NCI-H146 (cell line): ENCODE results near the gene C4orf50.

Source experiments
- DNase-seq: peaks from one replicate; lab custom pipeline; 2025; lab: John Stamatoyannopoulos, UW

C4orf50 gene

DNA sequence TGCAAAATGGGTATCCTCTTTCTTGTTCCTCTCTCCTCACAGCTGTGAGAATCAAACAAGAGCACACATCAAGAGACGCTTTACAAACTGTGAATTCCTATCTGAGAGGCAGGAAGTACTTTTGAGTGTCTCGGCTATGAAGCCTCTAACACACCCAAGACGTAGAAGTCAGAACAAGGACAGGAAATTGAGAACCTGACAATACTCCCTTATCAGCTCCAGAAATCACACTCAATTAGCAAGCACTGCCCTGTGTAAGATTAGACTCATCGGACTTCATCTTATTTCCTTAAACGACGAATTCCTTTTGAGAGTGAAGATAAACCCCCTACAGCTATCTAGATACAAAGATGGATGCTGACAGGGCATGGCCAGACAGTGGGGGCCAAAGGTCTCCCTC is 74.7 kb downstream of the C4orf50 start:
- DNase-seq, result no peak

DNA sequence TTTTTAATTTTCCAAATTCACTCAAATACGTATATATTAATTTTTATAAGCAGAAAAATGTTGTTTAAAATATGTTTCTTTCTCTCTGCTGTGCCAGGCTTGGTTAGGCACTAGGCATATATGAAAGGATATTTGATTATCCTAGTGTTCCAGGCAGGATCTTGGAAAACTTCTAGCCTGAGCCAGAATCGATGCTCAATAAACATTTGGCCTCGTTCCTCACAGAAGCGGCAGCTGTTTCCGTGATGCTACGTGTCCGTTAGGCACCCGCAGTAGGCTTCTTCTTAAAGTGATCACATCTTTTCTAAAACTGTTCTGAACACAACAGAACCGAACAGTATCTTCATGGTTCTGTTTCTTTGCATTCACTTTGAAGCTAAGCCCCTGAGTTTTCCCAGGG is 75.3 kb downstream of the C4orf50 start:
- no peak for DNase-seq

DNA sequence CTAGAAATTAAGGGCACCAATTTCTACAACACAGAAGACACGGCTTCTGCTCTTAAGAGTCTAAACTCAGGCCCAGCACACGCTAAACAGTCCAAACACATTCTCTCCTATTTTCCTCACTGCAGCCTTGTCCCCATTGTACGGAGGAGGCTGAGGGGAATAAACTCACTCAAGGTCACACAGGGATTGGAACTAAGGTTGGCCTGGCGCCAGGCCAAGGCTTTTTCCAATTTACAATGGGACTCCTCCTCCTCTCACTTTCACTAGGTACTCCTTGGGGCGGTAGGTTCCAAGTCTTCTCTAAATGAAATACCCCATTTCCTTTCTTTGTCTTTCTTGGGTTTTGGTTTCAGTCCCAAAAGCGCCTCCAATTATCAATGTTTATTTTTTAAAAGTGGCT is 76.6 kb downstream of the C4orf50 start:
- DNase-seq, result no peak

DNA sequence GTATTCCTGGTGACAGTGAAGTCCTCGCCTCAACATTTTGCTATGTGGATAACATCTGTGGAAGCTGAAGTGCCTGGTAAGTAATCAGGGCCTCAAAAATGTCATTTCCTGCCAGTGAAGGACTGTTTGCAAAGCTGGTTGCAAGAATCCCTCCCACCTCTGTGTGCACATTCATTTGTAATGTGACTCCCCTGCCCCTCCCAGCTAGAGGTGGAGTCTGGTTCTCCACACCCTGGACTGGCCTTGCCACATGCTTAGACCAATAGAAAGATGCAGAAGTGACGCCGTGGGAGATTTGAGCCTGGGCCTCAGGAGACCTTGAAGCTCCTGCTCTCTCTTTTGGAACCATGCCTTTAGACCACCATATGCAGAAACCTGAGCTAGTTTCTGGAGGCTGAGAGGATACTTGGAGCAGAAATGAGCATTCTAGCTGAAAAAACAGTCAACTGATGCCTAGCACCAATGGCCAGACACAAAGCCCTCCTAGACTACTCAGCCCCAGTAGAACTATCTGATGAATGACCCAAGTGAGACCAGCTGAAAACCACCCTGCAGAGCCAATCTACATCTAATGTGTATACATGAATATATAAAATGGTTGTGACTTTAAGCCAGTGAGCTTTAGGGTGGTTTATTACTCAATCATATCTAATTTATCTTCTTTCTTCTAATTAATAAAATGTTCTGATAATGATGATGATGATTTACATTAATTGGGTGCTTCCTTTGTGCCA is 77.6 kb downstream of the C4orf50 start:
- DNase-seq, result peak; percentile 81

DNA sequence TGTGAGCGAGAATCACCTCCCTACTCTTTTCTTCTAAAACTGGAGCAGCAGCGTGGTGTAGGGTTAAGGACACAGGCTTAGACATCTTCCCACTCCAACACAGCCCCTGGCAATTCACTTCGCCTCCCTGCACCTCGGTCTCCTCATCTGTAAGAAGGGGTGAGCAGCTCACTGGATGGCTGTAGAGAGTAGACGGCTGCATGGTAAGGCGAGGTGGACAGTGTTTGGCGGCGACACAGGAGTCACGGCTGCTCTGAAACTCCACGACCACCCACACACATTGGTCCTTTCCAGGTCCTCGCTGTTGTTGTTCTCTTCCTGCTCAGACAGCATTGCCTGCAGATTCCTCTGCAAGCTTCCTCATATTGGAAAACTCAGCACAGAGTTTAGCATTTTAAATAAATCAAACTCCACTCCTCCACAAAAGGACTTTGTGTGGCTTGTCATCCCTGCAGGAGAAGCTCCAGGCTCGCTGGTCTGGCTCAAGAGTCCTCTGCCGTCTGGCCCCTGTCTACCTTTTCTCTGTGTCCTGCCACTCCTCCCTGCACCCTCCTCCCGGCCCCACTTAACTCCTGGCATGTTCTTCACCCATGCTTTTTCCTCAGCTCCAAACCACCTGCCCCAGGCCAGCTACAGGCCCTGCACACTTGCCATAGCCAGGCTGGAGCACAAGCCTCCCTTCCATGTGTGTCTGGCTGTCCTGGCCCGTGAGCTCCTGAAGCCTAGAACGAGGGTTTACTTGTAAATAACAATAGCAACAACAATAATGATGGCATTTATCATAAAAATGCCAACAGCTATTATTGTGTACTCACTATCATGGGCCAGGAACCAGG is 84.0 kb downstream of the C4orf50 start:
- DNase-seq, result no peak

DNA sequence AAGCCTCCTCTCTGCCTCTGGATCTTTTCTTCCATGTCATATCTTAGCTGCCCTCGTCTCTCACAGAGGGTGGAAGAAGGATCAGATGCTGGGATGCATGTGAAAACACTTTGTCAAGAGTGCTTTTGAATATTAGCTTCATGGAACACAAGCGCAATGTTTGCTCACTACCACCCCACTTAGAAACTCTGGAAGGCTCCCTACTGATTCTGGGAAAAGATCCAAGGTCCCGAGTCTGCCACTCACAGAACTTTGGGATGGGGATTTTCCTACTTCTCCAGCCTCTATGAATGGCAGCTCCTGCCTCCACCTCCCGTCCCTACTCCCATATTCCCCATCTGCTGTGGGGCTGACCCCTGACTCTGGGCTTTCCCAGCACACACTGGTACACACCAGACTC is 85.1 kb downstream of the C4orf50 start:
- DNase-seq, result peak; percentile 64

DNA sequence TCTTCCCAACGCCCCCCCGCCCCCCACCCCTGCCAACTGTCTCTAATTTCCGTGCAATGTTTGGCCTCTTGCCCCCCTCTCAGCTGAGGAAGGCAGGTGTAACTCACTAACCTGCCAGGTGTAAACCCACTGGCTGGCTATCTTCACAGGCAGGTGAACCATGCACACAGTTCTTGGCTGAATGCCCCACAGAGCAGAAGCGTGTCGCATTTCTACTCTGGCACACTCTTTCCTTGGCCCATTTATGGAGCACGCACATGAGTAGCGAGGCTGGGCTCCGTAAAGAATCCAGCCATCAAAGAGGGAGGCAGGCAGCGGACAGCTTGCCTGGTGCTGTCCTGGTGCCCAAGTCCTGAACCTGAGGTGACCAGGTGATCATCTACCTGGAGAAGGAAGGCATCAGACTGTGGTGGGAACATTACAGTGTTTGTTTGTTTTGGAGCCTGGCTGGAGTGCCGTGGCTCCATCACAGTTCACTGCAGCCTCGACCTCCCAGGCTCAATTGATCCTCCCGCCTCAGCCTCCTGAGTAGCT is 86.1 kb downstream of the C4orf50 start:
- peak; percentile 91 for DNase-seq

DNA sequence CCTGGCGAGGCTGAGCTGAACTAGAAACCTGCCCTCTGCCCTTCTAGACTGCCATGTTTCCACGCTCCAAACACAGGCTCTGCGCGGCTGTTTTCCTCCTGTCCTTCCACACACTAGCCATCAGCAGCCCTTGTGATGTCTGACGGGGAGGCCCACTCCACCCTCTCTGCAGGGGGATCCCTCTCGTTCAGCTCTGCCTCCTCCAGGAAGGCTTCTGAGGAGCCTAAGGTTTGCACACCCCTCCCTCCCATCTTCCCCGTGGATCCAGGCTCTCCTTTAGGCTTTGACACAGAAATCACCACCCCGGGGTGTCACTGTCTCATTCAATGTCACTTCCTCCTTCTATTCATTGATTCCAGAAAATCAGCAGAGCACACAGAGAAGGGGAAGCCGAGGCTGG is 86.7 kb downstream of the C4orf50 start:
- DNase-seq, result no peak

DNA sequence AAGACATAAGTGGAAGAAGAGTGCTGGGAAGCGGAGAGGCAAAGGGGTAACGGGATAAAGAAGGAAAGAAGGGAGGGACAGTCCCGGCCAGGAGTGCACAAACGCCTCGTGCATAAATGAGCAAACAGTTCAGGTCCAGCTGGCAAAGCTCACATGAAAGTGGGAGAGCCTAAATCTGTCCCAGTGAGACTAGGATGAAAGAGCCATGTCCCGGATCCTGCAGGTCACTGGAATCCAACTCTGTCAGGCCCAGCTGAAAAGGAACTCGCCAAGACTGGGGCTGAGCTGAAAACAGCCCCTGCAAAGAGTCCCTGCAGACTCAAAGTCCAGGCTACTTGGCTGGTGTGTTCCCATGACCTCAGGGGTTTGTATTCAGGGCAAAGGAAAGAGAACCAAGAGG is 87.4 kb downstream of the C4orf50 start:
- no peak for DNase-seq

DNA sequence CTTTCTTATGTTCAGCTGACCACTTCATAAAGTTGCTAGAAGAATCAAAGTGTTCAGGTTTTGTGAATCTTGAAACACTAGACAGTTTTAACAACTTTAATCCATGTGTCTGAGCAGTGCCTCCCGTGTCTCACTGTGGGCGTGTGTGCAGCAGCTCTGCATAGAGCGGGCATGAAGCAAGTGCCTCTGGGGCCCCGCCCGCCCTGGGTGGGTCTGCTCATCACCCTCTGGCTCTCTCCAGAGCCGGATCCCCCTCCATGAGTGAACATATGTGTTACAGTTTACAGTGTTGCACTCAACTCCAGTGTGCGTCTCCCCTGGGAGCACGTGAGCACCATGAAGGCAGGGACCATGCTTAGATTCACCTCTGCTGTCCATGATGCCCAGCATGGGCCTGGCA is 87.8 kb downstream of the C4orf50 start:
- no peak for DNase-seq

DNA sequence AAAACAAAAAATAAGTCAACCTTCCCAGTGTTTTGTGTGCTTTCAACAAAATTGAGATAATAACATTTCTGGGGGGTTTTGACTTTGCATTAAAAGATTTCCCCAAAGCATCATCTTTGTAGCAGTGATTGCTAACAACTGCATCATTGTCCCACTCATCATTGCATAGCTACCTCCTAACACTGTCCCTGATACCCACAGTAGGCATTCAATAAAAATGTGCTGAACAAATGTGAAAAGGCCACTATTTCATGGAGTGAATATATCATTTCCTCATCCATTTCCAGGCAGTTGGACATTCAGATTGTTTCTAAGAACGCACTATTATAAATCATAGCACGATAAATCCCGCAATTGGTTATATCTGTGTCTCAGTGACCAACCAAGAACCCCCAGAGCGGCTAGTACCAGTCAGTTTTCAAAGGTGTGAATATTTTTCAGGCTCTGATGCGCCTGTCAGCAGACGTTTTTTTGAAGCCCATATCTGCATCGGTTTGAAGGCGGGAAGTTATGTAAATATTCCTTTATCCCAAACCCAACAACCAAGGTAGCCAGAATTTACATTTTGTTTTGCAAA is 89.3 kb downstream of the C4orf50 start:
- no peak for DNase-seq

DNA sequence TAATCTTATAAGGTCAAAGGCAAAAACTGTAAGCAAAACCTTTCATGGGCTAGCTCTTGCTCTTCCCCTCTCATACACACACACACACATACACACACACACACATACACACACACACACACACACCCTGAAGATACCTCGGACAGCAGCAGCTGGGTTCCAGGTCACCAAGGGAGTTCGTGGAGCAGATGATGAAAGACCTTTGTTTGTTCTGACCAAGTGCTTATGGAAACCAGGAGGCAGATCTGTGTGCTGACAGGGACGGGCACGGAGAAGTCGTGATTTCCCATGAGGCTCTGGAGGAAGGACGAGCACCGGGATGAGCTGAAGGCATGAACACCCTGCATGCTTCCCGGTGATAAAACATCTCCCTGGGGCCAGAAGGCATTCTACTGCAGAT is 90.0 kb downstream of the C4orf50 start:
- peak; percentile 34 for DNase-seq

DNA sequence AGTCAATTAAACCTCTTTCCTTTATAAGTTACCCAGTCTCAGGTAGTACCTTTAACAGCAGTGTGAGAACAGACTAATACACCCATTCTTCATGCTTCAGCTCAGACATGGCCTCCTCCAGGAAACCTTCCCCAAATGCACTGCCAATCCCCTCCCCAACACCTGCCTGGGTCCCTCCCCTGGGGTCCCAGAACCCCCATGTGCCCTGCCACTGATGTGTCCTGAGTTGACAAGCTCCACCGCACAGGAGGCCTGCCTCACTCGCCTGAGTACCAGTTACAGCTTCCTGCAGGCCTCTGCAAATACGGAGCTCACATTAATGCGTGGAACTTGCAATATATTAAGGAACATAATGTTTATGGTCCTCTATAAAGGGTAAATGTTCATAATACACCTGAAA is 90.5 kb downstream of the C4orf50 start:
- DNase-seq, result no peak

DNA sequence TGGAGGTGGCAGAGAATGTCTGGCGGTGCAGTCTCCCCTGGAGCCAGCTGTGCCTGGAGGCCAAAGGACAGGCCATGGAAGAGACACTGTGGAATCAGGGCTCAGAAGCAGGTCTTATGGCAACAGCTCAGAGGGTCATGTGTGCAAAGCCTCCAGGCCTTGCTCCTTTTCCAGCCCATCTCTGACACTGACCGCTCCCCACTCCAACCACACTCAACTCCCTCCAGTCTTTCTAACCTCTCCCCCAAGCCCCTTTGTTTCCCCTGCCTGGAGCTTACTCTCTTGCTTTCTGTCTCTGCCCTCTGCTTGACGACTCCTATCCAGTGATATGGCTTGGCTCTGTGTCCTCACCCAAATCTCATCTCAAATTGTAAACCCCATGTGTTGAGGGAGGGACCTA is 91.1 kb downstream of the C4orf50 start:
- DNase-seq, result no peak

DNA sequence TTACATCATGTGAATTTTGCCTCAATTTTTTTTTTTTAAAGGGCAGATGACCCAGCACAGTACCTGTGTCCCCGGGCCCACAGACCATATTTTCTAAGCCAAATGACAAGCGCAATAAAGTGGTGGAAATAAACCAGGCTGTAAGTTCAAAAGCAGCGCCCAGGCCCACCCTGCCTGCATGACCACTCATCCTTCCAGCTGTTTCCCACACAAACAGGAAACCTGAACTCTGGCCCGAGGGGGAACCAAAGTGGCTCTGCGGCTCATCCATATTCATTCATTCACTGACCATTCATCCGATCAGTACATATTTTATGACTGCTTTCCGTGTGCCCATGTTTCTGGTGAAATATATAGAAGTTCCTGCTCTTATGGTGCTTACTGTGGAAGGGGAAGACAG is 91.6 kb downstream of the C4orf50 start:
- DNase-seq, result no peak

DNA sequence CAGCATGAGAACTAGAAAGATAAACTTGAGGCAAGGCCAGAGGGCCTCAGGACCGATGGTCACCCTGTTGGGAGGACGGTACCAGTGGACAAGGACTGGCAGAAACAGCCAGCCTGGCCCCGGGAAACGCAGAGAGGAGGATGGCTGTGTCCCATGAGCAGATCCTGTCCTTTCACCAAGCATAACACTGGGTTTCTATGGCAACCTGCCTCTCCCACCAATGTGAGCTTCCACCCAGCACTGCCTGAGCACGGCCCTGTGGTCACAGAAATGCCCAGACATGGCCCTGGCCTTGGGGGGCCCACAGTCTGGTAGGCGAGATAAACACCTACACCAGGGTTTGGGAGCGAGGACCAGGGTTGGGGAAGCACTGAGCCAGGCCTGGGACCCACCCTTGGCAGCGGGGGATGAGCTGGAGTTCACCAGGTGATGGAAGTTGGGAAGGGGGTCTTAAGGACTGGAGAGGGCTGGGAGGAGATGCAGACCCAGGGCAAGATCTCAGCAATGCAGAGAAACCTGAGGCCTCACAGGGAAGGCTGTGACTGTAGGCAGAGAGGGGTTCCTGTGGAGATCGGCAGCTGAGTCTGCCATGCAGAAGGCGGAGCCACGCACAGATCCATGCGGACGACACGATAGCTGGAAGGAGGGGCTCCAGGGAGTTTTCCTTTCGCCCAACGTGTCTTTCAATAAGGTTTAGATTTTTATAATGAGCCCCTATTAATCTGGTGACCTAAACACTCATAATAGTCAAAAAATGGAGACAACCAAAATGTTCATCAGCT is 92.6 kb downstream of the C4orf50 start:
- DNase-seq, result no peak

DNA sequence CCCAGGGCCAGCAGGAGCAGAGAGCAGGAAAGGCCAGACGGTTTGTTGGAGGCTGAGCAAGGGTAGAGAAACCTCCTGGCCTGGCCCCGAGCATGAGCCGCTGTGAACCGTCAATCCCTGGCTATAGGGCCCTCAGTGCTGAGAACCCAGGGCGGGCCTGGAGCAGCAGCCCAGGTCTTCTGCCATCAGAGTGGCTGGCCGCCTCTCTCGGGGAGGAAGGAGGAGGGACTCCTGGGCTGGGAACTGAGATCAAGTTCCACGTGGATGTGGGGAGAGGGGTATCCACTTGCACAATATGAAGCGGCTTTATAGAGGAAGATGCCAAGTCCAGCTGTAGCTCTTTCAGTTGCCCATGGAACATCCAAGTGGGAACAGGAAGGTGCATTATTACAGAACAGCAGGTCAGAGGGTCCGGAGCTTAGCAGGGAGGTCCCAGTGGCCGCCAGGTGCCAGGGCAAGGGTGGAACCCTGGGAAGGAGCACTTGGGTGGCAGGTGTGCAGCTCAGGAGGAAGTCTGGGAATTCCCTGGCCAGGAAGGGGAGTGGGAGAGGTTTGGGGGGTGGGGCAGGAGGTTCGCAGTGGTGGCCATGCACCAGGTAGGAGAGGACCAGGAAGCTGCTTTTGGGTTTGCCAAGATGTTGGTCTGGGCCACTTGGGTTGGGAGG is 93.6 kb downstream of the C4orf50 start:
- no peak for DNase-seq

DNA sequence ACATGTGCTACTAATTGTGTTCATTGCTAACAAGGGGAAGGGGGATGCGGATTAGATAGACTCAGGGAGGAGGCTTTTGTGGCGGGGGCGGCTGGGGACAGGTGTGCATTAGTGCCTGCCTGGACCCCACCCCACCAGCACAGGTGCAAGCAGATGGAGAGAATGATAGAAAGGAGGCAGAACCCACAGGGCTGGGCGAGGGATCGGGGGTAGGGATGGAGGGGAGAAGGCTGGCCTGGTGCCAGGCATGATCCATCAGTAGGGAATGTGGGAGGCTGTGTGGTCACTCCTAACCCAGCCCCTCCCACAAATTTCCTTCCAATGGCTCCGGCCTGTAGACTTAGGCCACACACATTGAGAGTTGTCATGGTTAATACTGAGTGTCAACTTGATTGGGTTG is 94.9 kb downstream of the C4orf50 start:
- no peak for DNase-seq

DNA sequence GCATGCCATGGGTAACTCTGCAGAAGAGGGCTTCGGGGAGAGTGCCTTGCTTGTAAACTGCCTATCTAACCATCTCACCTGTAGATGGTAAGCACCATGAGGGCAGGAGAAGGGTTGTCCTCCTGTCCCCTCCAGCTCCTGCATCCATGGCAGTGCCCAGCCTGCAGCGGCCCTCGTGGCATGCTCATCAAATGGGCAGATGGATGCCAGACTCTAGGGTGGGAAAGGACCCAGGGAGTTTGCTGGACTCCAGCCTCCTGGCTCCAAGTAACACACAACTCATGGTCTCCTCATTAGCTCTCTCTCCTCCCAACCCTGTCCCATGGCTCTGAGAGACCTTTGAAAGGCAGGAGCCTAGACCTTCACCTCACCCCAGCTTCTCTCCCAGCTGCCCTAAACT is 95.7 kb downstream of the C4orf50 start:
- no peak for DNase-seq

DNA sequence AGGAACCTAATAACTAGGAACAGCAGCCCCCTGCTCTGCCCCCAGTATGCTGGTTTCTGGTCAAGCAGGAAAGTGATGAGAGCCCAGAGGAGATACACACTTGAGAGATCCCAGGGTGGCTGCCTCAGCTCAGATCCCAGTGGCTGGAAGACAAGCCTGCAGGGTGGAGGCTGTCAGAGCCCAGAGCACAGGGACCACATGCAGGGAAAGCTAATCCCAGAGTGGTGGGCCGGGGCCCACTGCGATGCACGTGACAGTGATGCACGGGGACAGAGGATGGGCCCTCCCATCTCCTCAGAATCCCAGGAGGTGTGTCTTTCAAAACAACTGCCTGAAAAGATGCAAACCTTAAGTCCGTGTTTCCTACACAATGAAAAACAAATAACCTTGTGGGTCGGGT is 96.2 kb downstream of the C4orf50 start:
- no peak for DNase-seq

DNA sequence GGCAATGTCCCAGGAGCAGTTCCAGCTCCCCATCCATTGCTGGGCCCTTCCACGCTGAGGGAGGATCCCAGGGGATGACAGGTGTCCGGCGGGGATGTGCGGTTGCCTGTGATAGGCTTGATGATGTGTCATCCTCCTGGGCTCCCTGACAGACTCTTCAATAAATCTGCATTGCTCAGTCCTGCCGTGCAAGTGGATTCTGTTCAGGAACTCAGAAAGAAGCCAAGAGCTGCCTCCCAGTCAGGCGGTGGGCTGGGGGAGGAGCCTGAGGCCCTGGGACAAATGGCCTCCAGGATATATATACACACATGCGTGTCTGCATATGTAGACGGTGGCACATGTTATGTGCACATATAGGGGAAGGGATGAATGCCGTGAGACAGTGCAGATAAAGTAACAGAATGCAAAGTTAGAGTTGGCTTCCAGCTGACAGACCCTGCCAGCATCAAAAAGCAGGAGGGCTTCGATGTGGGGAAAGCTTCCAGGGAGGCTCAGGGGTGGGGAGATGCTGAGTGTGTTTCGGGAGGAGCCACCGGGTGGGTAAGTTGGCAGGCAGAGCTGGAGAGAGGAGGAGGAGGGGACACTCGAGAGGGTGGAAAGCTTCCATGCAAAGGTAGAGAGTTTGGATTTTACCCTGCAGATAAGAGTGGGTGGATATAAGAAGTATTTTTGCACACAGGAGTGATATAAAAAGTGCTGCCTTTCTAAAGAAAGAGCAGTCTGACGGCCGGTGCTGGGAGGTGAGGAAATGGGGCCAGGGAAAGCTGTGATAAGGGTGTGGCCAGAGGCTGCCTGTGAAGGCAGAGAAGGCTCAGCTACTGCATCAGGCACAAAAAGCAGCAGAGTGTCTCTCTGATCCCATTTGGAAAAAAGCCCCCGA is 96.9 kb downstream of the C4orf50 start:
- no peak for DNase-seq
